ENCODE measurements around the gene MPL. TPM values are rescaled to one million over a fixed set of nuclear protein-coding genes. Genes with fewer than 3 reads are reported as not detected.

MPL gene
- total RNA-seq = not detected

DNA sequence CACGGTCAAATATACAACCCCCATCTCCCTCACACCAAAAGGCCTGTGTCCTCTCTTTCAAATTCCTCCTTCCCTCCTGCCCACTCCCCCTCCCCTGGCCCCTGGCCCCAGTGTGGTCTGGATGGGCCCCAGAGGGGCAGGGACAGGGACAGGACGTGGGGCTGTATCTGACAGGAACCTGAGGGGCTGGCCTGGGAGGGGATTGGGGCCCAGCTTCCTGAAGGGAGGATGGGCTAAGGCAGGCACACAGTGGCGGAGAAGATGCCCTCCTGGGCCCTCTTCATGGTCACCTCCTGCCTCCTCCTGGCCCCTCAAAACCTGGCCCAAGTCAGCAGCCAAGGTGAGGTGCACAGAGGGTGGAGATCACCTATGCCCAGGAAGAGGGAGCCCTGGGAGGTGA, at the start of gene MPL:
TSS of gene MPL (plus strand) at position 231 of the 400 bp plus-strand sequence. CDS start at position 262, 31 bp downstream.
- ATAC-seq (peak in 1 of 2 donors; percentile 35), DNase-seq (ENCODE audit: low spot score) (no peak)
- H3K4me1 Mint-ChIP-seq (ENCODE audit: low read depth in 2 of 2) = no peaks in the 10 kb centered on the region
- H3K27ac Mint-ChIP-seq = no peak within 1 kb of the TSS
- H3K9me3 Mint-ChIP-seq = no peaks in the 10 kb centered on the region
- H3K27me3 Mint-ChIP-seq = no peaks in the 10 kb centered on the region
- no peak within 1 kb of the TSS for H3K4me3 Mint-ChIP-seq
- no peaks in the 10 kb centered on the region for H3K36me3 Mint-ChIP-seq

DNA sequence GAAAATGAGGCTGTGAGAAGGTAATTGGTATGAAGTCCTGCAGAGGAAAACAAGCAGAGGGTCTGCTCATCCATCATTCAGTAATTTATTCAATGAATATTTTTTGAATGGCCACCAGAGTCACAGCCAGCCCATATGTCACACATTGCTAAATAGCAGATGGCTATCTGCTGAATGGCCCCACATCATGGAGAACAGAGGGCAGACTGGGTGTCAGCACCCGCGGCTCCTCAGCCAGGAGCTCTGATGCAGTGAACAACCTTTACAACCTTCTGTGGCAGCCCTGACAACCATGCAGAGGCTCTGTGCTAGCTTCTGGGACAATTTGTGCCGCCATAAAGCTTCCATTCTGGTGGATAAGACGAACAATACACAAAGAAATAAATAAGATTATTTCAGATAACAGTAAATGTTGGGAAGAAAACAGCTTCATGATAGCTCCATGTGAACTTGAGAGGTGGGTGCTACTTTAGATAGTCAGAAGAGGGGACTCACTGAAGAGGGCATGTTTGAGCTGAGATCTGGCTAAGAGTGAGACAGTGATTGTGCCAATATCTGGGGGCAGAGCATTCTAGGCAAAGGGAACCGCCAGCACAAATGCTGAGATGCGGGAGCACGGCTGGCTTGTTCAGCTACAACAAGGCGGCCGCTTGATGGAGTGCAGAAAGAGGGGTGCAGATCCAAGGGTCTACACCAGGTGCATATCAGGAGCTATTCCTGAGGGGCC, 49.4 kb upstream of the MPL start:
- Mint-ChIP-seq H3K36me3 (no peaks in the 10 kb centered on the region), H3K27me3 (peaks cover 0 to 3% of the 10 kb centered on the region in 2 donors), H3K27ac (no peak overlapping the region), H3K4me1 (ENCODE audit: low read depth in 2 of 2) (peaks cover 0 to 3% of the 10 kb centered on the region in 2 donors), H3K9me3 (no peaks in the 10 kb centered on the region), H3K4me3 (no peak overlapping the region)
- DNase-seq (ENCODE audit: low spot score) = no peak
- ATAC-seq = no peak

DNA sequence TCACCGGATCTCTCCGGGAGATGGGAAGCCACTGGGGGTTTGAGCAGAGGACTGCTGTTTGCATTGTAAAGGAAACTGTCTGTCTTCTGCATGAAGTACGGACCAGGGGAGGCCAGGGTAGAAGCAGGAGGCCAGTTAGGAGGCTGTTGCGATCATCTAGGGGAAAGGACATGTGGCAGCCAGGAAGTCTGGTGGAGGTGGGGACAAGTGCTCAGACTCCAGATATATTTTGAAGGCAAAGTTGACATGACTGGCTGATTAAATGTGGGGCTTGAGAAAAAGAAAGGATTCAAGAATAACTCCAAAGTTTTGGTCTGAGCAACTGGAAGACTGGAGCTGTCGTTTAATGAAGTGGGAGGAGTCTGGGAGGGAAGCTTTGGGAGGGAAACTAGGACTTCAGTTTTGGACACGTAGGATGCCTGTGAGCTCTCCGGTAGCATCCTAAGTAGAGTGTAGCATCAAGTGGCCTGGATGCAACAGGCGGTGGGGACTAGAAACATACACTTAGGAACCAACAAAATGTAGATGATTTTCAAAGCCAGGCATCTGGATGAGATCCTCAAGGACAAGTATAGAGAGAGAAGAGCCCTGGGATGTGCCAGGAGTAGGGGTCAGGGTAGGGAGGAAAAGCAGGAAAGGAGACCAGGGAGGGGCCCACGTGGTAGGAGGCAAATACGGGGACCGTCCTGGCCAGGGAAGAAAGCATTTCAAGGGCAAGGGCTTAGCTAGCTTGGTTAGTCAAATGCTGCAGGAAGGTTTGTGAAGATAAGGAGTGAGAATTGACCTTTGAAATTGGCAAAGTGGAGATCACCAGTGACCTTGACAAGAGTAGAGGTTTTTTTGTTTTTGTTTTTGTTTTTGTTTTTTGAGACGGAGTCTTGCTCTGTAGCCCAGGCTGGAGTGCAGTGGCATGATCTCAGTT, 48.6 kb upstream of the MPL start:
- Mint-ChIP-seq H3K9me3 (no peaks in the 10 kb centered on the region), H3K27me3 (peaks cover 0 to 3% of the 10 kb centered on the region in 2 donors), H3K4me1 (ENCODE audit: low read depth in 2 of 2) (peaks cover 0 to 3% of the 10 kb centered on the region in 2 donors), H3K27ac (no peak overlapping the region), H3K4me3 (no peak overlapping the region), H3K36me3 (no peaks in the 10 kb centered on the region)
- DNase-seq (ENCODE audit: low spot score) (no peak), ATAC-seq (no peak)

DNA sequence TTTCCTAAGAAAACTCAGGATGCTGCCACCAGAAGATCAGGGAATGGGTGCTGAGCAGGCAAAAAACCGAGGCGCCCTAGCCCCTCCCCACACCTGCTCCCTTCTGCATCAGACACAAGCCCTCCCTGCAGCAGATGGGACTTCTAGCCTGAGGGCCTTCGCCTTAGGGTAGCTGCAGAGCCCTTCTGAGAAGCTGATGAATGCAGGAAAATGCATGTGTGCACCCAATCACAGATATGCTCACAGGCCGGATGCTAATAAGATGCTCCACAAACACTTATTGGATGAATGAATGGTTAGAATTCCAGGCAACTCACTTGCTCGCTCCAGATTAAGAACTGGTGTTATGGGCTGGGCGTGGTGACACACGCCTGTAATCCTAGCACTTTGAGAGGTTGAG, 45.4 kb upstream of the MPL start:
- Mint-ChIP-seq H3K4me3 (no peak overlapping the region), H3K27ac (no peak overlapping the region), H3K27me3 (peaks cover 0 to 3% of the 10 kb centered on the region in 2 donors), H3K4me1 (ENCODE audit: low read depth in 2 of 2) (peaks cover 4 to 6% of the 10 kb centered on the region in 2 donors), H3K36me3 (no peaks in the 10 kb centered on the region), H3K9me3 (no peaks in the 10 kb centered on the region)
- ATAC-seq (no peak), DNase-seq (ENCODE audit: low spot score) (no peak)

DNA sequence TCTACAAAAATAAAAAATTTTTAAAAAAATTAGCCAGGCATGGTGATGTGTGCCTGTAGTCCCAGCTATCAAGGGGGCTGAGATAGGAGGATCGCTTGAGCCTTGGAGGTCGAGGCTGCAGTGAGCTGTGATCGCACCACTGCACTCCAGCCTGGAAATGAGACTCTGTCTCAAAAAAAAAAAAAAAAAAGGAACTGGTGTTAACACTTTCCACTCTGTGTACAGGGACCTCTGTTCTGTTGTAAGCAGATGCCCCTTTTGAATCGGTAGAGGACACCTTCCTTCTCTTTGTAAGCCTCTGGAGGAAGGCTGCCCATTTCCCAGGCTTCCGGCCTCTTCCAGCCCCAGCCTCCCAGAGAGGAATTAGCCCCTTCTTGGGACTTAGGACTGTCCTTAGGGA, 44.9 kb upstream of the MPL start:
- Mint-ChIP-seq H3K9me3 (no peaks in the 10 kb centered on the region), H3K4me1 (ENCODE audit: low read depth in 2 of 2) (peaks cover 4 to 6% of the 10 kb centered on the region in 2 donors), H3K27ac (no peak overlapping the region), H3K4me3 (no peak overlapping the region), H3K36me3 (no peaks in the 10 kb centered on the region), H3K27me3 (peaks cover 0 to 2% of the 10 kb centered on the region in 2 donors)
- ATAC-seq (no peak), DNase-seq (ENCODE audit: low spot score) (no peak)

DNA sequence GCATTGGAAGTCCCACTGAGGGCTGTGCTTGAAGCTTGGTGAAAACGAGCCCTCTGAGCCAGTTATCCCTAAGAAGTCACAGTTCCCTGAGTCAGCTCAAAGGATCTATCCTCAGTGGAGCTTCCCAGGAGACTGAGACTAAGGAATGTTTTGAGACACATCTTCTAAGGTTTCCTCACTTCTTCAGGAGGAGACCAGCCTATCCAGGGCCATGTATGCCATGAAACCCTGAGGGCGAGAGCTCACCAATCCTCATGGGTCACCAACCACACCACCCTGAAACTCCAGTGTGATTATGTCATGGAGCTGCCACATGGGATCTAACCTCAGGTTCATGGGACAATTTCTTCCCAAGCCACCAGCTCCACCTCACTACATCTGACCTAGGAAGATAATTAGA, 44.4 kb upstream of the MPL start:
- ATAC-seq (no peak), DNase-seq (ENCODE audit: low spot score) (no peak)
- Mint-ChIP-seq H3K9me3 (no peaks in the 10 kb centered on the region), H3K4me1 (ENCODE audit: low read depth in 2 of 2) (peaks cover 4 to 6% of the 10 kb centered on the region in 2 donors), H3K36me3 (no peaks in the 10 kb centered on the region), H3K27ac (peak overlapping the region in 1 of 2 donors; percentile 29), H3K4me3 (no peak overlapping the region), H3K27me3 (no peaks in the 10 kb centered on the region)

DNA sequence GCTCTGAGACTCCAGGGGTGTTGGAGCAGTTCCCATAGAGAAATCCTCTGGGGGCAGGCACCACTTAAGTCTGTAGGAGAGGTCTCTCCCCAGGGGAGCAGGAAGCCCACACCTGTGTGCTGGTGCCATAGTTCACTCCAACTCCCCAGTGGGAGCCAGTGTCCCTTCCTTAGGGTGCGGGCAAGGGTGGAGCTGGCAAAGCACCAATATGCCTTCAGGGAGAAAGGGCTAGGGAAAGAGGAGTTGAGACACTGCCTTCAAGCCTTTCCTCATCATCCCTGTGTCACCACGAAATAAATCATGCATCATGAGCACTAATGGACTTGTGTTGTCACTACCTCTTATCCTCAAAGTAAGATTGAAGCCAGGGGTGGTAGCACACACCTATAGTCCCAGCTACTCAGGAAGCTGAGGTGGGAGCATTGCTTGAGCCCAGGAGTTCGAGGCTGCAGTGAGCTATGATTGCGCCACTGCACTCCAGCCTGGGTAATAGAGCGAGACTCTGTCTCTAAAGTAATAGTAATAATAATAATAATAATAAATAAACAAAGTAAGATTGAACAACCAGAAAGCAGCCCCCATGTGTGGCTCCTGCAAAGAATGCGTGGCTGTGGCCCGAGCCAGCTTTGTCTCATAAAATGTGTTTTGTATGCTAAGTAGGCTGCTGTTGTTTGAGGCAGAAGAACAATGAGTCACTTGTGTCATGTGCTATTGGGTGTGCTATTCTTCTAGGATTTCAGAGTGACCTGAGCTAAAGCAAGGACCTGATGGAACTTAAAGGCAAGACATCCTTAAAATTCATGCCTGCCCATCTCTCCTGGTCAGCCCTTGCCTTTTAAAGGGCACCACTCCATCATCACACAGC, 43.5 kb upstream of the MPL start:
- H3K4me3 Mint-ChIP-seq = no peak overlapping the region
- no peak overlapping the region for H3K27ac Mint-ChIP-seq
- H3K9me3 Mint-ChIP-seq = no peaks in the 10 kb centered on the region
- H3K27me3 Mint-ChIP-seq = no peaks in the 10 kb centered on the region
- H3K4me1 Mint-ChIP-seq (ENCODE audit: low read depth in 2 of 2) = peaks cover 4 to 6% of the 10 kb centered on the region in 2 donors
- DNase-seq (ENCODE audit: low spot score) (no peak), ATAC-seq (no peak)
- H3K36me3 Mint-ChIP-seq = no peaks in the 10 kb centered on the region

DNA sequence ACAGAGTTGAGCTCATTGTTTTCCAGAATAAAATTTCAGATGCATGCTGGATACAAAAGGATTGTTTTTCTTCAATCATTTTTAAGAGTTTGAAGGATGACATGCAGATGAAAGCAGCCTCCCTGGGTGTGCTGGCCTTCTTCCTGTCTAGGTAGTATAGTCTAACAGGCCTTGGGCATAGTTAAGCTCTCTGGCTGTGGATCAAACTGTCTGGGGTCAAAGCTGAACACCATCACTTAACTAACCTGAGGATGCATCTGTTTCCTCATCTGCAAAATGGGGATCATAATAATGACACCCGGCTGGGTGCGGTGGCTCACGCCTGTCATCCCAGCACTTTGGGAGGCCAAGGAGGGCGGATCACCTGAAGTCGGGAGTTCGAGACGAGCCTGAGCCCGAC, 42.9 kb upstream of the MPL start:
- peaks cover 4 to 6% of the 10 kb centered on the region in 2 donors for H3K4me1 Mint-ChIP-seq (ENCODE audit: low read depth in 2 of 2)
- no peaks in the 10 kb centered on the region for H3K9me3 Mint-ChIP-seq
- H3K4me3 Mint-ChIP-seq = no peak overlapping the region
- no peak for DNase-seq (ENCODE audit: low spot score)
- H3K27me3 Mint-ChIP-seq = no peaks in the 10 kb centered on the region
- H3K27ac Mint-ChIP-seq = no peak overlapping the region
- no peak for ATAC-seq
- H3K36me3 Mint-ChIP-seq = no peaks in the 10 kb centered on the region

DNA sequence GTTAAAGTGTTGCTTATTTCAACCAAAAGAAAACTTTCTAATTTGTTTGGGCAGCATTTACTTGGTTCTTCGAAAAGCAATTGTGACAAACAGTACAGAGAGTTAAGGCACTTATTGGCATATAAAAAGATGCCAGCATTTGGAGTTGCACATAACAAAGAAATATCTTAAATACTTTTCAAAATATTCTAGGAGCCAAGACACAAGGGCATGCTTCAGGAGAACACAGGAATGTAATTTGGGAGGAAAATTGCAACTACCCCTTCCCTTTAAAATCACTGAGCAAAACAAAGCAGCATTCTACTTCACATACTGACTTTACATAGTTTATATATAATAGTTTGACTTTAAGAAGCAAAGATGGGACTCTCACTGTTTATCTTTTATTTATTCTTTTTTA, 41.4 kb upstream of the MPL start:
- ATAC-seq (no peak), DNase-seq (ENCODE audit: low spot score) (no peak)
- Mint-ChIP-seq H3K36me3 (no peaks in the 10 kb centered on the region), H3K27me3 (no peaks in the 10 kb centered on the region), H3K9me3 (no peaks in the 10 kb centered on the region), H3K4me1 (ENCODE audit: low read depth in 2 of 2) (peaks cover 6 to 9% of the 10 kb centered on the region in 2 donors), H3K27ac (peak overlapping the region in 1 of 2 donors; percentile 56), H3K4me3 (no peak overlapping the region)

DNA sequence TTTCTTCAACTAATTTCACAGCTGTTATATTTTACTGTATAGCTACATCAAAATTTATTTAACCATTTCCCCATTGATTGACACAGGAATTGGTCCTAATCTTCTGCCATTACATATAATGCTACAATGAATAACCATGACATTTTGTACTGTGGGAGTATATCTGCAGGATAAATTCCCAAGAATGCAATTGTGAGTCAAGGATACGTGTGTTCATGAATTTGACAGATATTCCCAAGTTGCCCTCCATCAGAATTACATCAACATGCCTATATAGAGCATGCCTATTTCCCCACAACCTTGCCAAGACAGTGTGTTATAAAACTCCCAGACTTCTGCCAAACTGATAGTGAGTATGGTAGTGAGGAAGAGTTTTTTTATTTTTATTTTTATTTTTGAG, 39.6 kb upstream of the MPL start:
- Mint-ChIP-seq H3K4me1 (ENCODE audit: low read depth in 2 of 2) (peaks cover 6 to 14% of the 10 kb centered on the region in 2 donors), H3K27ac (no peak overlapping the region), H3K36me3 (no peaks in the 10 kb centered on the region), H3K4me3 (no peak overlapping the region), H3K27me3 (no peaks in the 10 kb centered on the region), H3K9me3 (no peaks in the 10 kb centered on the region)
- no peak for DNase-seq (ENCODE audit: low spot score)
- ATAC-seq = no peak

DNA sequence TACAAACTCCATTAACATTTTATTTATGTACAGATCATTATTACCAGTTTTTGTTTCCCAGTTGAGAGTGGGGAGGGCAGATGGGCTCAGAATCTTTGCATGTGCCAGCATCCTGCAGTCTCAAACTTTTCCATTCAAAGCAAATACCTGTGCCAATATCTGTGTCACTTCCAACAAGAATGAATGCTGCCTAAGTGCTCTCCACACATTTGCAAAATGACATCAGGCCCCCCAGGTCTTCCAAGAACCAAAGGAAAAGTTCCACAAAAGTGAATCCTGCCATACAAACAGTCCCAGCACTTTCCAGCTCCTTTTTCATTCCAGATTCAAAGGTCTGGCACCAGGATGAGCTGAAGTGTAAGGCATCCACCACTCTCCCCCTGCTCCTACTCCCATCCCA, 38.5 kb upstream of the MPL start:
- no peaks in the 10 kb centered on the region for H3K27me3 Mint-ChIP-seq
- no peak for ATAC-seq
- no peak for DNase-seq (ENCODE audit: low spot score)
- no peaks in the 10 kb centered on the region for H3K36me3 Mint-ChIP-seq
- no peak overlapping the region for H3K27ac Mint-ChIP-seq
- H3K9me3 Mint-ChIP-seq = no peaks in the 10 kb centered on the region
- peaks cover 6 to 14% of the 10 kb centered on the region in 2 donors for H3K4me1 Mint-ChIP-seq (ENCODE audit: low read depth in 2 of 2)
- H3K4me3 Mint-ChIP-seq = no peak overlapping the region

DNA sequence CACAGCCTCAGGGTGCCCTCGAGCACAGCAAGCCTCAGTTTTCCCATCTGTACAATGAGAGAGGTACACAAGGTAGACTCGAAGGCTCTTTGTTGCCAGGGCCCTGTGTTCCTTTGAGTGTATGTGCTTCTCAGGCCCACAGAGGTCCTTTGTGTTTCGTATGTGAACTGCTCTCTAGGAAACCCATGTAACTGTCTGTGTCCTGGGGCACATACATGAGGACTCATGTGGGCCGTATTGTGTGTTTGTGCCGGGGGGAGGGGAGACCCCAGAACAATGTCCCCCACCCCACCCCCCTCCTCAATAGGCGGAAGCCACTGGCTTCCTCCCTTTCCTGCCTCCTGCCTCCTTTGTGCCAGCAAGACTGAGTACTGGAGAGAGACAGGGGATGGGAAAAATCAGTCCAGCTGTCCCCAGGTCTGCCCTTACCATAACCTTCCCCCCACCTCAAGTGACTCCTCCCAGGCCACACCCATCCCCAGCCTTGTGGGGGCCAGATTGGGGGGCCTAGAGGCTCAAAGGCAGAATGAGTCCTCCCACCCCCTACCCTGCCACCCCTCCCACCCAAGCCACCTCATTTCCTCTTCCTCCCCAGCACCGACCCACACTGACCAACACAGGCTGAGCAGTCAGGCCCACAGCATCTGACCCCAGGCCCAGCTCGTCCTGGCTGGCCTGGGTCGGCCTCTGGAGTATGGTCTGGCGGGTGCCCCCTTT, 37.1 kb upstream of the MPL start, which contains the start of gene TIE1:
TSS of gene TIE1 (plus strand) at position 605 of the 717 bp plus-strand sequence. CDS start at position 695, 90 bp downstream.
- no peaks in the 10 kb centered on the region for H3K36me3 Mint-ChIP-seq
- peak; percentile 47 to 52 for ATAC-seq
- no peak for DNase-seq (ENCODE audit: low spot score)
- H3K27me3 Mint-ChIP-seq = no peaks in the 10 kb centered on the region
- no peaks in the 10 kb centered on the region for H3K9me3 Mint-ChIP-seq
- H3K4me3 Mint-ChIP-seq = peak within 1 kb of the TSS; percentile 51
- H3K4me1 Mint-ChIP-seq (ENCODE audit: low read depth in 2 of 2) = peaks cover 5 to 13% of the 10 kb centered on the region in 2 donors
- H3K27ac Mint-ChIP-seq = peak within 1 kb of the TSS; percentile 46 to 80

DNA sequence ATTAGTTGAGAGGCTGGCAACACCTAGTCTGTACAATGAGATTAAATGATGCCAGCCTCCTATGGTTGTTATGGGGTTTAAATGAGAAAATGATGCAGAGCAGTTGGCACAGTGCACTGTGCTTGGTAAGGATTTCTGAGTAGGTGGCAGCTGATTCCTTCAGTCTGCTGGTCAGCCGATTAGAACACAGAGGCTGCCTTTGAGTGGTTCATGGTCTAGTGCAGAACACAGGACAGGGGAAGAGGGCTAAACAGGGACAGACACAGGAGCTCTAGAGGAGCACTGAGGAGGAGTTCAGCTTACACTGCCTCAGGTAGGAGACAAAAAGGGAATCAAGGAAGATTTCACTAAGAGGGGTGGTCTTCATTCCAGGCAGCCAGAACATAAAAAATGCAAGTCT, 35.4 kb upstream of the MPL start:
- ATAC-seq = no peak

More for the DNA sequence above, 35.4 kb upstream of the MPL start:
- Mint-ChIP-seq H3K27me3 (no peaks in the 10 kb centered on the region), H3K4me1 (ENCODE audit: low read depth in 2 of 2) (peaks cover 0 to 10% of the 10 kb centered on the region in 2 donors), H3K36me3 (no peaks in the 10 kb centered on the region), H3K4me3 (no peak overlapping the region), H3K9me3 (no peaks in the 10 kb centered on the region), H3K27ac (no peak overlapping the region)
- no peak for DNase-seq (ENCODE audit: low spot score)
